ENCODE data around the gene POLQ. TPM values are rescaled to one million over a fixed set of nuclear protein-coding genes. Genes with fewer than 3 reads are reported as not detected.

POLQ gene
- total and polyA plus RNA-seq, 2 of the 4 experiments (the other 2 are of a cell fraction) = 1.8 to 5.0 TPM

- Histone ChIP-seq H2AK9ac (replicated peaks; ENCODE audit: low read depth, low read length, poor library complexity) (no peak overlapping the region), H3K4me2 (ENCODE audit: low read depth, low read length) (no peak overlapping the region), H2AK5ac (ENCODE audit: low read depth, low read length) (no peak overlapping the region), H4K20me1 (ENCODE audit: insufficient read depth, low read length) (no peaks in the 10 kb centered on the region), H3K9me1 (ENCODE audit: insufficient read depth, low read length) (no peaks in the 10 kb centered on the region; the same call in 1 of the 2 replicates), H3K9me3 (ENCODE audit: control insufficient read depth, insufficient read depth, low read length) (no peaks in the 10 kb centered on the region), H3K27ac (ENCODE audit: insufficient read depth, low read length) (no peak overlapping the region), H4K8ac (ENCODE audit: low read depth in 2 of 2, low read length in 2 of 2) (no peak overlapping the region), H3K4ac (ENCODE audit: low read depth, low read length) (no peak overlapping the region), H3K23ac (ENCODE audit: low read depth, low read length) (no peak overlapping the region), H3K9ac (ENCODE audit: low read depth, low read length) (no peak overlapping the region), H4K91ac (ENCODE audit: insufficient read depth, low read depth, low read length) (no peak overlapping the region), H4K5ac (ENCODE audit: low read depth, low read length) (no peak overlapping the region), H2BK120ac (ENCODE audit: low read depth, low read length) (no peak overlapping the region), H2BK20ac (ENCODE audit: low read depth, low read length) (no peak overlapping the region), H2BK15ac (ENCODE audit: low read depth, low read length) (no peak overlapping the region), H3K18ac (ENCODE audit: low read depth, low read length) (no peak overlapping the region), H3K36me3 (ENCODE audit: control insufficient read depth, insufficient read depth, low read length) (peaks cover 5% of the 10 kb centered on the region; the same call in 1 of the 2 replicates), H3K27me3 (ENCODE audit: control insufficient read depth, insufficient read depth, low read length) (no peaks in the 10 kb centered on the region), H3K4me3 (ENCODE audit: insufficient read depth, low read depth, low read length) (no peak overlapping the region), H3K56ac (ENCODE audit: extremely low read depth, insufficient read depth, low read length) (no peak overlapping the region), H2AFZ (replicated peaks; ENCODE audit: low read length, poor library complexity) (peak overlapping the region; percentile 49), H3K79me1 (ENCODE audit: low read depth in 1 of 2, low read length in 2 of 2) (no peaks in the 10 kb centered on the region), H3K4me1 (ENCODE audit: control insufficient read depth, insufficient read depth, low read length) (peaks cover 2% of the 10 kb centered on the region; the same call in 1 of the 2 replicates), H2BK5ac (ENCODE audit: low read depth, low read length, poor library complexity, severe bottlenecking) (no peak overlapping the region), H3K14ac (replicated peaks; ENCODE audit: low read depth, low read length) (no peak overlapping the region)
- in situ Hi-C loops (cut with MboI; ENCODE audit: low sequenced_read_pairs) = loop anchor here (25.0 kb wide), 2 partner anchors 931 to 1056 kb away; no protein-coding TSS in a partner anchor
- no CpG with 5 or more reads among the region's 5 CpGs for WGBS, 2 experiments (ENCODE audit: extremely low coverage in 2 of 2, insufficient read length in 1 of 2)
- BruUV-seq (replicated peaks) = no TSS peak
- intact Hi-C loops (cut with micrococcal nuclease) = no loop called here
- ATAC-seq (ENCODE audit: low read depth) = peak; percentile 35; the same call in 1 of the 2 replicates
- peak; percentile 24 for DNase-seq
- TF ChIP-seq RAD21 (IDR thresholded peaks at IDR 0.05; ENCODE audit: low read length) (peak; percentile 25), CTCF (conservative IDR thresholded peaks at IDR 0.05; ENCODE audit: low read depth, low read length) (peak; percentile 23; the same call in 1 of the 2 replicates), MXI1 (IDR thresholded peaks at IDR 0.05; ENCODE audit: borderline replicate concordance, low read depth, low read length) (no peak), POLR2A (IDR thresholded peaks at IDR 0.05; ENCODE audit: low read depth, low read length) (no peak)
- CTCF ChIA-PET = no interaction called here
- POLR2A ChIA-PET (ENCODE audit: unreplicated experiment) = no interaction called here
- dilution Hi-C loops (cut with HindIII; ENCODE audit: low sequenced_read_pairs, unreplicated experiment) = no loop called here
These were observed 52.4 kb downstream of the POLQ start for GRCh38 chr3:121493431-121493830.

All from IMR-90 (cell line).